ENCODE data around the gene SOX6. TPM values are rescaled to one million over a fixed set of nuclear protein-coding genes. Genes with fewer than 3 reads are reported as not detected.

Gene SOX6
- total RNA-seq, 2 experiments from 2014 or later: 0.20 TPM; not detected in 1

DNA sequence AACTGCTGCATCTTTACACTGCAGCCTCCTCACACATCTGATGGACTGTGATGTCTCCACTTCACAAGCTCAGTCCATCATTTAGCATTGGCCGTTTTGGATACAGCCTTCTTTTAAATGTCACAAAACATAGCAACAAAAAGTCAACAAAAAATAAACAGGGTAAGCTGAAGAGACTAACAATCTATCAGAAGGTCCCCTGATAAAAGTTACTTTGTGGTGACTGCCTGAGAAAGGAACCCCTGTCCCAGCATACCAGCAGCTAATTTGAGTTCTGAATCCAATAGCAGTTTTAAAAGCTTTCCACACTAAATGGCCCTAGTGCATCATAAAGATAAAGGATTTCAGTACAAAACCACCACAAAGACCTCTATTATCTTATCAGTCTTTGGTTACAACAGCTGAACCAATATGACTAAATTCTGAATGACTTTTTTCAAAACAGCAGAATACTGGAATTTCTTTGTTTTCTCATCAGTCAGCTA is 162.4 kb downstream of the SOX6 start:
- POLR2A ChIA-PET: no interaction called here
- DNase-seq: no peak
- Histone ChIP-seq H3K36me3 (ENCODE audit: insufficient read depth, low read length) (no peaks in the 10 kb centered on the region), H3K4me1 (ENCODE audit: insufficient read depth, low read length) (no peaks in the 10 kb centered on the region), H3K27ac (ENCODE audit: low read depth in 1 of 2, low read length in 2 of 2) (no peak overlapping the region), H3K4me3 (ENCODE audit: low read length) (no peak overlapping the region), H3K27me3 (ENCODE audit: control insufficient read depth in 1 of 2, insufficient read depth in 2 of 2, low read length in 2 of 2) (no peaks in the 10 kb centered on the region), H3K9me3 (ENCODE audit: control insufficient read depth in 1 of 2, insufficient read depth in 1 of 2, low read length in 2 of 2) (peaks cover 0 to 4% of the 10 kb centered on the region in 2 experiments)
- TF ChIP-seq, protein P1, sequence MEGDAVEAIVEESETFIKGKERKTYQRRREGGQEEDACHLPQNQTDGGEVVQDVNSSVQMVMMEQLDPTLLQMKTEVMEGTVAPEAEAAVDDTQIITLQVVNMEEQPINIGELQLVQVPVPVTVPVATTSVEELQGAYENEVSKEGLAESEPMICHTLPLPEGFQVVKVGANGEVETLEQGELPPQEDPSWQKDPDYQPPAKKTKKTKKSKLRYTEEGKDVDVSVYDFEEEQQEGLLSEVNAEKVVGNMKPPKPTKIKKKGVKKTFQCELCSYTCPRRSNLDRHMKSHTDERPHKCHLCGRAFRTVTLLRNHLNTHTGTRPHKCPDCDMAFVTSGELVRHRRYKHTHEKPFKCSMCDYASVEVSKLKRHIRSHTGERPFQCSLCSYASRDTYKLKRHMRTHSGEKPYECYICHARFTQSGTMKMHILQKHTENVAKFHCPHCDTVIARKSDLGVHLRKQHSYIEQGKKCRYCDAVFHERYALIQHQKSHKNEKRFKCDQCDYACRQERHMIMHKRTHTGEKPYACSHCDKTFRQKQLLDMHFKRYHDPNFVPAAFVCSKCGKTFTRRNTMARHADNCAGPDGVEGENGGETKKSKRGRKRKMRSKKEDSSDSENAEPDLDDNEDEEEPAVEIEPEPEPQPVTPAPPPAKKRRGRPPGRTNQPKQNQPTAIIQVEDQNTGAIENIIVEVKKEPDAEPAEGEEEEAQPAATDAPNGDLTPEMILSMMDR (IDR thresholded peaks at IDR 0.05): no peak
- no peak overlapping the region for H3K27ac Mint-ChIP-seq
- intact Hi-C loops (cut with DNase I, micrococcal nuclease): no loop called here
- H3K27me3 Mint-ChIP-seq: no peaks in the 10 kb centered on the region
- H3K36me3 Mint-ChIP-seq (ENCODE audit: low read depth): no peaks in the 10 kb centered on the region
- no peak for ATAC-seq (ENCODE audit: poor library complexity)
- no peak overlapping the region for H3K4me3 Mint-ChIP-seq
- peaks cover 2% of the 10 kb centered on the region for H3K9me3 Mint-ChIP-seq
- no peaks in the 10 kb centered on the region for H3K4me1 Mint-ChIP-seq (ENCODE audit: low read depth)
- CTCF ChIA-PET: no interaction called here

DNA sequence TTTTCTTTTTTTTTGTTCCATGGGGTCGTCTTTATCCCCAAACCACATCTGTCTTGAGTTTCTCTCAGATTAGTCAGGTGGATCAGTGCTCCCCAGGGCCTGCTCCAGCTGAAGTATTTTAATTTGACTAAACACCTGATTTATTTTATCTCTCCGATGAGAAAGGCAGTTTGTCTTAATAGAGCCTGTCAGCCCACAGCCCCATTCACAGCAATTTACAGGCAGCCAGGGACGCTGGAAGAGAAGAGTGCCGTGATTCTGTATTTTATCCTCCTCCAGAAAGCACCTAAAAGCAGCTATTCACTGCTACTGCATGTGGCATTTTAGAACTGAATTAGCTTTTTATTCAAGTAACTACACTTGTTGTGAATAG is 164.5 kb downstream of the SOX6 start:
- ATAC-seq (ENCODE audit: poor library complexity) (no peak), DNase-seq (no peak)
- Histone ChIP-seq H3K4me1 (ENCODE audit: insufficient read depth, low read length) (no peaks in the 10 kb centered on the region), H3K36me3 (ENCODE audit: insufficient read depth, low read length) (no peaks in the 10 kb centered on the region), H3K4me3 (ENCODE audit: low read length) (no peak overlapping the region), H3K9me3 (ENCODE audit: control insufficient read depth in 1 of 2, insufficient read depth in 1 of 2, low read length in 2 of 2) (peaks cover 0 to 3% of the 10 kb centered on the region in 2 experiments), H3K27me3 (ENCODE audit: control insufficient read depth in 1 of 2, insufficient read depth in 2 of 2, low read length in 2 of 2) (no peaks in the 10 kb centered on the region), H3K27ac (ENCODE audit: low read depth in 1 of 2, low read length in 2 of 2) (no peak overlapping the region)
- no peaks in the 10 kb centered on the region for H3K27me3 Mint-ChIP-seq
- intact Hi-C loops (cut with DNase I, micrococcal nuclease): no loop called here
- peaks cover 2% of the 10 kb centered on the region for H3K9me3 Mint-ChIP-seq
- POLR2A ChIA-PET: no interaction called here
- H3K36me3 Mint-ChIP-seq (ENCODE audit: low read depth): no peaks in the 10 kb centered on the region
- CTCF ChIA-PET: interaction anchor here (0.9 kb wide), 1 partner anchor 15 kb away, joined by 3 read pairs; no protein-coding TSS in a partner anchor
- H3K4me1 Mint-ChIP-seq (ENCODE audit: low read depth): no peaks in the 10 kb centered on the region
- TF ChIP-seq, protein P1 (IDR thresholded peaks at IDR 0.05): no peak
- no peak overlapping the region for H3K27ac Mint-ChIP-seq
- H3K4me3 Mint-ChIP-seq: no peak overlapping the region

DNA sequence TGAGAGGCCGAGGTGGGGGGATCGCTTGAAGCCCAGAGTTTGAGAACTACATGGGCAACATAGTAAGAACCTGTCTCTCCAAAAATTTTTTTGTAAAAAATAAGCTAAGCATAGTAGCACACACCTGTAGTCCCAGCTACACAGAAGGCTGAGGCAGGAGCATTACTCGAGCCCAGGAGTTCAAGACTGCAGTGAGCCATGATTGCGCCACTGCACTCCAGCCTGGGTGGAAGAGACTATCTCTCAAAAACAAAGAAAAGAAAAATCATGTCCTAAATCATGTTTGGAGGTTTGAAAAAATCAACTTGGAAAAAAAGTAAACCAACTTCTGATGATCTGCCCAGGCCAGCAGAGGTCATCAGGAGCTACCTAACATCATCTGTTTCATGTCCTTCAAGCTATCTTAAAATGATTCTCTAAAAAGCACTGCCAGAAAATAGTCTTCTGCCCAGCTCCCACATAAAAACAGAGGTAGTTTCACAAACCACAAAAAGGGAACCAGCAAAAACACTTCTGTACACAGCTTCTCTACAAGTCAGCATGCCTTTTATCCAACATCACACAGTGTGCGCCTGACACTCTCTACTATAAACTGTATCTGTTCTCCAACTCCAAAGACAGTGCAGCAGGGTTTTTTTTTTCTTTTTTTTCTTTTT is 165.0 kb downstream of the SOX6 start:
- no peaks in the 10 kb centered on the region for H3K4me1 ChIP-seq (ENCODE audit: insufficient read depth, low read length)
- CTCF ChIA-PET: interaction anchor here (0.9 kb wide), 1 partner anchor 14 kb away, joined by 3 read pairs; no protein-coding TSS in a partner anchor

More for the DNA sequence above, 165.0 kb downstream of the SOX6 start:
- Mint-ChIP-seq H3K9me3 (no peaks in the 10 kb centered on the region), H3K36me3 (ENCODE audit: low read depth) (no peaks in the 10 kb centered on the region), H3K4me3 (no peak overlapping the region), H3K27me3 (no peaks in the 10 kb centered on the region), H3K27ac (no peak overlapping the region), H3K4me1 (ENCODE audit: low read depth) (no peaks in the 10 kb centered on the region)
- no peak for ATAC-seq (ENCODE audit: poor library complexity)
- POLR2A ChIA-PET: no interaction called here
- H3K27ac ChIP-seq (ENCODE audit: low read depth in 1 of 2, low read length in 2 of 2): no peak overlapping the region
- H3K27me3 ChIP-seq (ENCODE audit: control insufficient read depth in 1 of 2, insufficient read depth in 2 of 2, low read length in 2 of 2): no peaks in the 10 kb centered on the region
- peaks cover 0 to 3% of the 10 kb centered on the region in 2 experiments for H3K9me3 ChIP-seq (ENCODE audit: control insufficient read depth in 1 of 2, insufficient read depth in 1 of 2, low read length in 2 of 2)
- no peak for DNase-seq
- H3K36me3 ChIP-seq (ENCODE audit: insufficient read depth, low read length): no peaks in the 10 kb centered on the region
- intact Hi-C loops (cut with DNase I, micrococcal nuclease): no loop called here
- no peak overlapping the region for H3K4me3 ChIP-seq (ENCODE audit: low read length)
- TF ChIP-seq, protein P1 (IDR thresholded peaks at IDR 0.05): no peak
